ENCODE results near the gene LANCL2.
"Not testable (repeated sequence)": the region's sequence is repeated elsewhere in the genome, so short reads cannot be mapped to it uniquely, and the experiment has no call there.

LANCL2 gene

DNA sequence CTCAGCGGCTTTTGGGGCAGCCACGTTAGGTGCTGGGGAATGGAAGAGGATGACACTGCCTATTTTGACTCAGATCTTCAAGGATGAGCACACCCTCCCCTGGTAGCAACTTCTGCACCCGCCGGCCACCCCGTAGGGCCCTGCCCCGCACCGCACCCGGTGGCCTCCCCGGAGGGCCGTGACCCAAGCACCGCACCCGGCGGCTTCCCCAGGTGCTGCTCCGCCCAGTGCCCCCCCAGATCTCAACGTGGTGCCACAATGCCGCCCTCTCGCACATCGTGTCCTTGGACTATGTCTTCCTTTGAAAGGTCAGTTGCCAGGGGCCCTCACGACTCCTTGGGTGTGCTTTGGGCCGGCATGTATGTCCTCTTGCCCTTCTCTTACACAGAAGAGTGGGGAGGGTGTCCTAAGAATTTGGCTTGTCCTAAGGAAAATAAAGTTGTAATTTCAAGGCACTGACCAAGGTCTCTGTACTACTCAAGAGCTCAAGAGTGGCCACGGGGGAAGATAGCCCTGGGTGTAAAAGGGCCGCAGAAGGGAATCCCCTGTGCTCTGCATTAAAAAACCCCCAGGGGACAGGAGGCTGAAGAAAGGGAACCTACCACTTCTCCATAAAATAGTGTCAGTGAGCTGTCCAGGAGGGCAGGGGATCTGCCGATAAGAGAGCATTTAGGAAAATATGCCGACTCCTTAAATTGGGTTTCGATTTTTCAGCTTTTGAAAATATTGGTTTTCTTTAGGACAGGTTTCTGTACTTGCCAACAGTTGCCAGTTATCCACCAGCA, 1.6 kb upstream of the LANCL2 start:
- DNase-seq: no peak

DNA sequence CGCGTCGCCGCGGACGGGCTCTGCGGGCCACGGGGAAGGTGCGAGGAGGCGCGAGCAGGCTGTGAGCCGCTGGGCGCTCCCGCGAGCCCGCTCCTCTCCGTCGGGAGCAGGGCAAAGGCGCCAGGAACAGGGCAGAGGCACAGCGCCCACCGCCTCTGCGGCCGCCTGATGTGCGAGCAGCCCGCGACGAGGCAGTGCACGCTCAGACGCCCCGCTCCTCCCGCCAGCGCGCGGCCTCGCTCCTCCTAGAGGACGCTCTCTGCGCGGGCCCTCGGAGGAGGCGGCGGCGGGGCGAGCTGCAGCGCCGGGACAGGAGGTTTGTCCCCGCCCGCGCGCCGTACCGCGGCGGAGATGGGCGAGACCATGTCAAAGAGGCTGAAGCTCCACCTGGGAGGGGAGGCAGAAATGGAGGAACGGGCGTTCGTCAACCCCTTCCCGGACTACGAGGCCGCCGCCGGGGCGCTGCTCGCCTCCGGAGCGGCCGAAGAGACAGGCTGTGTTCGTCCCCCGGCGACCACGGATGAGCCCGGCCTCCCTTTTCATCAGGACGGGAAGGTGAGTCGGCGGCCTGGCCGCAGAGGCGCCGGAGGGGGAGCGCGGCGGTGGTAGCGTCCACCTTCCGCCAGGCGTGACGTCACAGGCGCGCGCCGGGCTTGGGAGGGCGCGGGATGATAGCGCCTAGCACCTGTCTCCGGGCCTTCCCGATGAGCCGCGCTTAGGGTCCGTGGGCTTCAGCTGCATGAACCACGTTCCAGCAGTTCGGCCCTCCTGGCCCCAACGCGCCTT, 731 bp downstream of the LANCL2 start:
- DNase-seq: peak; percentile 96

DNA sequence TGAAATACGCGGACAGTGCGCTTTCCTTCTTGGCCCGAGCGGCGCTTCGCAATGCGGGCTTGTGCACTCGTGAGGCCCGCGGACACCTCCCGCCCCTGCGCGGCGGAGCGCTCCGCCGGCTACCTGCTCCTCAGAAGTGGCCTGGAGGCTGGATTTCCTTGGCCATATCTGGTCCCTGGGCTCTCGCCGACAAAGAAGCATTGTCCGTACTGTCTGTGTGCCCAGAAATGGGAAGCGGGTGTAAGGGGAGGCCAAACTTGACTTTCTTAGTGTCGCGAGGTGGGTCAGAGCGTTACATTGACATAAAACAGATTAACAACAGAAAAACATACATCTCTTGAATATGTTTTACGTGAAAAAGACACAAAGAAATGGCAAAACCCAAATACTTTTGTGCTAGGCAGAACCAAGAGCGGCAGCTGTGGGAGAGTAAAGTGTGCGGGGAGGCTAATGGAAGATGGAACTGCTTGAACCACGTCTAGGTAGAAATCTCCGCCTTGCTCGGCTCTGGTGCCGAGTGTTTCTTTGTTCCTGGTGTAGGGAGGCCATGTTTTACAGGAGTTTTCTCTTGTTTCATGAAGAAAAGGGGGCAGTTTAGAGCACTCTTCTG, 1.4 kb downstream of the LANCL2 start:
- no peak for DNase-seq

- DNase-seq: no peak
These were observed 2.2 kb downstream of the LANCL2 start for GRCh38 chr7:55367283-55367840.

- peak; percentile 98 for DNase-seq
These were observed 4.6 kb downstream of the LANCL2 start for GRCh38 chr7:55369427-55370400.

DNA sequence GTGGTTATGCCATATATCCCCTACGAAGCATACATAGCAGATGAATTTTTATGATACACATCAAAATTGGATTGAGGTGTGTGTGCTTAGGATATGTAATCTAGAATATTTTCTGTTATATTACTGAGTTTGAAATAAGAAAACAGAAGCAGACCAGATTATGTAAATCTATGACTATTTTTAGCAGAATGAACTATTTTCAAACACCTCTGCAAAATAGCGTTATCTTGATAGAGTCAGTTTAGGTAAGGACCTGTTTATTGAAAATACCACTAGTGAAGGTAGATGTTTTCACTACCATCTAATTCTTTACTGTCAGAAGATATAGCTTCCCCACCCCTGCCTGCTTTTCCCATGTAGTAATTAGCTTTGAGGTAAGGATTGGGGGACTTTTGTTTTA, 9.1 kb downstream of the LANCL2 start:
- DNase-seq: no peak

GRCh38 chr7:55375237-55375636, 10.1 kb downstream of the LANCL2 start:
- DNase-seq: peak; percentile 38

DNA sequence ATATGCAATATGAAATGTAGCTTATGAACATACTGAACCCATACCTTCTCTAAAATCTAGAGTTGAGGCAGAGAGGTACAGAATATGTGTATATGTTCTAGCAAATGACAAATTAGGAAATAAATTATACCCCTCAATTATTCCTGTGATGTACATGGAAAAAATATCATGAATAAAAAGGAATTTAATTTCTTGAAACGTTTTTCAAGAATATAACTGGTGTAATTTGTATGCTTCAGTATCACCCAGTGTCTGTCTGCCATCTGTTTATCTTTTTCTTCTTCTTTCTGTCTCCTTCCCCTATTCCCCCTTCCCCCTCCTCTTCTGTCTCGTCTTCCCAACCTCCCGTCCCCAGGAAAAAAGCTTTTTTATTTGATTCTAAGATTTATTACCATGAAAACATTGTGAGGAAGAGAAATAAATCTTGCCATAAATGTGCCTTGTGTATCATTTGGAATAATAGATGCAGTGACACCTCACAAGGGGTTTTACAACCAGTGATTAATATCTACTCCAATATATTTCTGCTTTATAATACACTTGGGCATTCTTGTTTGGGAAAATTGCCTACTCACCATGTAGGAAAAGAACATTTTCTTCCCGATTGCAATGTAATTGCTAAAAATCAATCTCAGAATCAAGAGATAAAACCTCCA, 12.2 kb downstream of the LANCL2 start:
- no peak for DNase-seq

GRCh38 chr7:55379285-55379684, 14.1 kb downstream of the LANCL2 start:
- DNase-seq: no peak

- no peak for DNase-seq
These were observed 16.1 kb downstream of the LANCL2 start for GRCh38 chr7:55381189-55381588.

GRCh38 chr7:55381696-55382095, 16.6 kb downstream of the LANCL2 start:
- DNase-seq: no peak

DNA sequence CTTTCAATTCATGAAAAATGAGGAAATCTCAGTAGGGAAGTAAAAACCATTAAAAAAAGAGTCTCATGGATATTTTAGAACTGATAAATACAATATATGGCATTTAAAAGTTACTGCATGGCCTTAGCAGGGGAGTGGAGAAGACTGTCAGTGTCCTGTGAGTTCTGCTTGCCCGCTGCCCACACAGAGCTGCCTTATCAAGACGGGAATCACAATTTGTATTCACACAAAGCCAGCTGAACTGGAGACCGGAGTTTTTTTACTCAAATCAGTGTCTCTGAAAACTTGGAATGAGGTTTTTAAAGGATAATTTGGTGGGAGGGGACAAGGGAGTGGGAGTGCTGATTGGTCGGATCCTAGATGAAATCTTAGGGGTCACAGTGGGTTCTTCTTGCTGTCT, 17.1 kb downstream of the LANCL2 start:
- DNase-seq: no peak

DNA sequence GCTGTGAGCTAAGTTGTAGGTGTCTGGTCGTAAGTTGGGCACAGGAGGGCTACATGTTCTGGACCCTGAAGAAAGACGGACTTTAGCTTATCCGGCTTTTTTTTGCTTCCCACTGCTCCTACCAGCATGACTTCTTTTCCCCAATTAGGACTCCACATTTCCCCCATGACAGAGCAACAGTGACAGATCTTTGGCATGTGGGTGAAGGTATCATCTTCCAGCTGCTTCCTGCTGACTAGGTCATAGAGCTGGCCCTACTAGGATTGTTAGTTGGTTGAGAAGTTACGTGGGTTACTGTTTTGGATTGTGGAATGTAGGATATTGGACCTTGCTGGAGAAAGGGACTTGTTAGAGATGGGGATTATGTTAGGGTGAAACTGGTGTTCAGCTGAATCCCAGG, 21.4 kb downstream of the LANCL2 start:
- DNase-seq: no peak

DNA sequence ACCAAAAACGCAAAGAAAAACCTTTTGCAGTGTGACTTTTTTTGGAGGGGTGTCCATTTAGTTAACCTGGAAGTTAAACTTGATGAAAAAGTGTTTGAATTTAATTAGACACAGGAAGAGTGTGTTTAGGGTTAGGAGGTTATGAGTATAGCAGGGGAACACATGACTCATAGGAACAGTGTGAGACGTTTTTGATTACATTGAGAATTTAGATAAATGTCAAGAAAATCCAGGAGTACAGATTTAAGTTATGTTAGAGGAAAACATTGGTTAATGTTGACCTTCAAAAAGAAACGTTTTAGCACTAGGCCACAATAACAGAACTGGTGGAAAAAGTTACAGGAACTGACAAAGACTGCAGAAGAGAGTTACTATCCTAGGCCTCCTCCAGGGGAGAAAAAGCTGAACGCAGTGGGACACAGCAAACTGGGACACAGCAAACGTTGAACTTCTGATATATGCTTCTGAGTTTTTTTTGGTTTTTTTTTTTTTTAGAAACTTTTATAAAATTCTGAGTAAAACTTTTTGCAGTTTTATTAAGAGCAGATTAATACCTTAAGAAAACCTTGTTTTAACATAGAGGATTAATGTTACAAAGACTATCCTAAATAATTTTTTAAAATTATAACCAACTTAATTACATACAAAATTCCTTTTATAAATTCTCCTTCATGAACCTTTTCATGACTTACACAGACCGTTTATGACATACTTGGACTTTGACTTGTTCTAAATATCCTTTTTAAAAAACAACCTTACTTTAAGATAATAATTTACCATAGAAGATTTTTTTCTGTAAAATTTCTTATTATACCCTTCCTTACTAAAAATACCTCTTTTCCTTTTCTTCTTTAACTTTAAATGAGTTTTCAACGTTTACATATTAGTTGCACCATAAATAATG, 22.2 kb downstream of the LANCL2 start:
- peak; percentile 19 for DNase-seq

DNA sequence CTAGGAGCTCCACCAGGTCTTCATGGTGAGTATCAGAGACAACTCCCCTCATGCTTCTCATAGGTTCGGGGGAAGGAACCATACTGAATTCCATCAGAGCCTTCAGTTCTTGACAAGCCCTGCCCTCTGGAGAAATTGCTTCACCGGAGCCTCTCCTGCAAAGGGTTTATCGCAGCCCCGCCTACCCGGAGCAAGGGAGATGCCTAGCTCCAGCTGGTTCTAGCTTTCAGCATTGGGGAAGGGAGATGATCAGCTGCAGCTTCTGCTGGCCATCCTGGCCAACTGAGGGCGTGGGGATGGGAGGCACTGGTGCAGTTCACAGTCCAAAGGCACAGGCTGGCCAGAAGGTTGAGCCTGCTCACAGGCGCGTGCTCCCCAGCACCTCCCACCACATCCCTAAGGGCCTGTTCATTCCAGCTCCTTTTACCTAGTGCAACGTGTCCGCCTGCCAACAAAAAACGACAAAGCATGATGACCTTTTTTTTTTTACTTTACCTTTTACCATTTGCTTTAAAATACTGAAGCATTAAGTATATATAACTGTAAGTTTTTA, 31.2 kb downstream of the LANCL2 start:
- no peak for DNase-seq

- DNase-seq: no peak
These were observed 32.5 kb downstream of the LANCL2 start for GRCh38 chr7:55397617-55398016.

- no peak for DNase-seq
These were observed 35.1 kb downstream of the LANCL2 start for GRCh38 chr7:55400191-55400590.

GRCh38 chr7:55402506-55402905, 37.4 kb downstream of the LANCL2 start:
- not testable (repeated sequence) for DNase-seq

GRCh38 chr7:55405856-55406541, 40.9 kb downstream of the LANCL2 start:
- DNase-seq: no peak
